Measurements from ENCODE around the gene SPTBN1.

DNA sequence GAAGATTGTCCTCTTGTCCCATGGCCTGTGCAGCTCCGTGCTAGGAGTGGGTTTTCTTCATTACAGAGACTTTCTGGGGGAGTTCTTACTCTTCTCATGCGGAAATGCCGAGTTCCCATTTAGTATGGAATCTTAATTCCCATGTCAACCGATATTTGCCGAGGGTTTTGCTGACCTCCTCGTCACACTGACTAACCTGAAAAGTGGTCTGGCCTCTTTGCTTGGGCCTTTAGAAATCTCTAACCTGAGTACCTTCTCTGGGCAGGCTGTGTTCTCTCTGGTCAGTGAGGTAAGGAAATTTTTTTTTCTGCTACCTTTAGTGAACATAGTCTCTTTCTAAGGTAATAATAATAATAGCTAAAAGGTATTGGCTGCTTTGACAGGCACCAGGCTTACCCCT lies 256.4 kb downstream of the SPTBN1 start:
- TF ChIP-seq POLR2A (IDR thresholded peaks at IDR 0.05; ENCODE audit: extremely low read depth, insufficient read length), result no peak
- TF ChIP-seq, protein P1, sequence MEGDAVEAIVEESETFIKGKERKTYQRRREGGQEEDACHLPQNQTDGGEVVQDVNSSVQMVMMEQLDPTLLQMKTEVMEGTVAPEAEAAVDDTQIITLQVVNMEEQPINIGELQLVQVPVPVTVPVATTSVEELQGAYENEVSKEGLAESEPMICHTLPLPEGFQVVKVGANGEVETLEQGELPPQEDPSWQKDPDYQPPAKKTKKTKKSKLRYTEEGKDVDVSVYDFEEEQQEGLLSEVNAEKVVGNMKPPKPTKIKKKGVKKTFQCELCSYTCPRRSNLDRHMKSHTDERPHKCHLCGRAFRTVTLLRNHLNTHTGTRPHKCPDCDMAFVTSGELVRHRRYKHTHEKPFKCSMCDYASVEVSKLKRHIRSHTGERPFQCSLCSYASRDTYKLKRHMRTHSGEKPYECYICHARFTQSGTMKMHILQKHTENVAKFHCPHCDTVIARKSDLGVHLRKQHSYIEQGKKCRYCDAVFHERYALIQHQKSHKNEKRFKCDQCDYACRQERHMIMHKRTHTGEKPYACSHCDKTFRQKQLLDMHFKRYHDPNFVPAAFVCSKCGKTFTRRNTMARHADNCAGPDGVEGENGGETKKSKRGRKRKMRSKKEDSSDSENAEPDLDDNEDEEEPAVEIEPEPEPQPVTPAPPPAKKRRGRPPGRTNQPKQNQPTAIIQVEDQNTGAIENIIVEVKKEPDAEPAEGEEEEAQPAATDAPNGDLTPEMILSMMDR (IDR thresholded peaks at IDR 0.05; ENCODE audit: low read depth, low read length), result no peak
